NCI-H146 treated with DMSO at 0.1 percent for 48 hours (cell line): Measurements from ENCODE around the gene PRG3.
"Not testable (repeated sequence)": the region's sequence is repeated elsewhere in the genome, so short reads cannot be mapped to it uniquely, and the experiment has no call there.

Experiments
- DNase-seq: peaks from one replicate; lab custom pipeline; 2025; ENCODE audit not compliant: unreplicated experiment; lab: John Stamatoyannopoulos, UW

PRG3 gene

GRCh38 chr11:57409321-57410100 is 28.6 kb upstream of the PRG3 start:
- no peak for DNase-seq

- DNase-seq = no peak
Measured at GRCh38 chr11:57408771-57409170, 27.8 kb upstream of the PRG3 start.

GRCh38 chr11:57407941-57408475 is 27.1 kb upstream of the PRG3 start:
- DNase-seq = no peak

- no peak for DNase-seq
Measured at GRCh38 chr11:57407010-57407920, 26.3 kb upstream of the PRG3 start.

- DNase-seq = no peak
Measured at GRCh38 chr11:57406337-57406904, 25.5 kb upstream of the PRG3 start.

DNA sequence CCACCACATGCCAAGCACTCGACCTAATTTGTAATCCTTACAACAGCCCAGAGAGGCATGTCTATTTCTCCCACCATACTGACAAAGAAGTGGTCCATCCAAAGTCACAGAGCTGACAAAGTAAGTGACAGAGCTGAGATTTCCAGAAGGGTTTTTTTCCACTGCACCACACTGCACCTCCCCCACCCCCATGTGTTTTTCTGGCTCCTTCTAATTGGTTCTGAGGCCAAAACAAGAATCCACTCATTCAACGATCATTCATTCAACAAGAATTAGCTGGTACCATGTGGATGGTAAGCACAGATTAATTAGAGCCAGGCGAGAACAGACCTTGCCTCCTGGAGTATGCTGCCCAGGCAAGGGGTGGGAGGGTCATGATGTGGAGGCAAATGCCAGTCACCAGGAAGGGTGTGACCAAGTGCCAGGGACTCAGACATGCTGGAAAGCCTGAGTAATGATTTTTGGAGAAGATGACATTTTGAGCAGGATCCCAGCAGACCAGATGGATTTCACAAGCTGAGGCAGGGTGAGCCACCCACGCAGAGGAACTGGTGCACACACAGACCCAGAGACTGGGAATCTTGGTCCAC is 24.4 kb upstream of the PRG3 start:
- no peak for DNase-seq

DNA sequence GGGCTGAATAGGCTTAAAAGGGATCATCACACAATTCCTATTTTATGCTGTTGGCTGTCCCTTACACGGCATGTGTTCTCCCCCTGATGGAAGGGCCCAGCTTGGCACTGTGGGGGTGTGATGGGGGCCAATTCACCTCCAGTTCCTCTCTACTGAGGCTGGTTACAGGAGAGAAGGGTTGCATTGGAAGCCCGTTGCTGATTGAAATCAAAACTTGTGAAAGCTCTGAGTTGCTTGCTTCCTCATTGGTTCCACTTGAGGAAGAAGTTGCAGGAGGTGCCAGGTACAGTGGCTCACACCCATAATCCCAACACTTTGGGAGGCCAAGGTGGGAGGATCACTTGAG is 22.8 kb upstream of the PRG3 start:
- DNase-seq = no peak

- DNase-seq = not testable (repeated sequence)
Measured at GRCh38 chr11:57403003-57403801, 22.3 kb upstream of the PRG3 start.

DNA sequence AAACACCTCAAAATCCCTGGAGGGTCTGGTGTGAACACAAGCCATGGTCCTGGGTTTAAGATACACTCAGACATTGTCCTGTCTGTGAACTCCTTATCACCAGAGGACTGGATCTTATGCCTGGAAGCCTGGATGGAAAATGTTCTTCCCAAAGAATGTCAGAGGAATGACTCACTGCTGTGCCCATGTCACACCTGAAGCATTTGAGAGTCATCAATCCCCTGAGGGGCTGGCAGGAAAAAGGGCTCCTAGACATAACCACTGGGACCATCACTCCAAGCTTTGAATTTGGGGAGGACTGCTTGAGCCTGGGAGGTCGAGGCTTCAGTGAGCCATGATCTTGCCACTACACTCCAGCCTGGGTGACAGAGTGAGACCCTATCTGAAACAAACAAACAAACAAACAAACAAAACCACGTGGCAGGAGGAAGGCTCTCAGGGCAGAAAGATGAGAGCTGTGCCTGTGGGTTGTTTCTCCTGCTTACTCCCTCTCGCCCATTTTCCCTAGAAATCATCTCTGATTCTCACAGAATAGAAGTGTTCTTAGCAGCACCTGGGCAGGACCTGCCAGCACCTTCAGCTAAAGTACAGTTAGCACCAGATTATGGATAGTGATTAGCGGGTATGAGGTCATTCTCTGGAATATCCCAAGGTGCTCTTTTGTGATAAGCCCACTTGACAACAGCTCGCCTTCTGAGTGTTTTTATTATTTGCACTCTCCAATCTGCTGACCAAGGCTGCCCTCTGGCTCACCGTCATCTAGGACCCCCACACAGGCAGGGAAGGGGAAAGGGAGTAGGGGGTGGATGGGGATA is 21.4 kb upstream of the PRG3 start:
- DNase-seq = no peak

DNA sequence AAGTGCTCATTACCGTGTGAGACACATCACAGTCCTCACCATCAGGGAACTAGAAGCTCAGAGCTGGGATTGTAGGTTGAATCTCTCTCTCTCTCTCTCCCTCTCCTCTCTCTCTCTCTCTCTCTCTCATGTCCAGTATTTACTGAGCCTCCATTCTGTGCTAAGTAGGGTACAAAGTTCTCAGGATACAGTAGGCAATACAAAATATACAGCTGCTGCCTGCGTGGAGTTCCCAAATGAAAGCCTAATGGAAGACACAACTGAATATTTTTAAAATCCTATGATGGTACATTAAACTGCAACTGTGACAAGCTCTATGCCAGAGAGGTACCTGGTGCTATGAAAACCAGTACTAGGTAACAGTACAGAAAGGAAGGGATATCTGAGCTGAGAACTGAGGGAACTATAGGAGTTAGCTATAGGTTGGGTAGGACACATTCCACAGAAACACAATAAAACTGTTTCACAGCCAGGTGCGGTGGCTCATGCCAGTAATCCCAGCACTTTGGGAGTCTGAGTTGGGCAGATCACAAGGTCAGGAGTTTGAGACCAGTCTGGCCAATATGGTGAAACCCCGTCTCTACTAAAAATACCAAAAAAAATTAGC is 19.1 kb upstream of the PRG3 start:
- DNase-seq = no peak

DNA sequence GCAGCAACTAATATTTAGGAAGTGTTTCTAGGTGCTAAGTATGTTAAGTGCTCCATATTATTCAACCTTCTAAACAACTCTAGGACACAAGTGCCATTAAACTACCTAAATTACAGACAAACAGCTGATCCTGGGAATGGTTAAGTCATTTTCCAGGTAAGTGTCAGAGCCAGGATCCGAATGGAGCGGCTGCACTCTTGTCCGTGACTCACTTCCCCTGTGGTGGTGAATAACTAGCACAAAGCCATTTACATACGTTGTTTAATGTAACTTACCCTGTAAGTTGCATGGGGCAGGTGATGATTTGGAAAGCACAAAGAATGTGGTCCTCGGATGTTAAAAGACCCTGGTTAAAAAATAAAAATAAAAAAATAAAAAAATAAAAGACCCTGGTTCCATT is 18.3 kb upstream of the PRG3 start:
- no peak for DNase-seq

DNA sequence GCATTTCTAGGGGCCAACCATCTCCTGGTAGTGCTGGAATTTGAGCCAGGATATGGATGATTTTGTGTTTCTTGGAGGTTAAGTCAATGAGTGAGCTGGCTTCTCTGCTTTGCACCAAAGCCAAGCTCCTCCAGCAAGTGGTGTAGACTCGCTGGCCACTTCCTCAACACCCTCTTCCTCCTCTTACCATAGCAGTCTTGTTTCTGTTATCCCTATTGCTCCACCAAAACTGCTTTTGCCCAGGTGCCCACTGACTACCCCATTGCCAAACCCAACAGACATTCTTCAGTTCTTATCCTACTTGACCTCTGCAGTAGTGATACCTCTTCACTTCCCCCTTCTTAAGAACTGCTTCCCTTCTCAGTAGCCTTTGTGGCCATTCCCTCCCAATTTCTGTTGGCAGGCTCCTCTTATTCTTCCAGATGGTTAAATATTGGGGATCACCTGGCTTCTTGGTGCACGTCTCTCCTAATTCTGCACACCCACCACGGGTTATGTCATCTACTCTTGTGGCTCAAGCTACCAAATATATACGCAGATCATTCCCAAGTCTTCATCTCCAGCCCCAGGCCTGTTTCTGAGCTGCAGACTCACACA is 16.5 kb upstream of the PRG3 start:
- no peak for DNase-seq

GRCh38 chr11:57396744-57397143 is 15.8 kb upstream of the PRG3 start:
- no peak for DNase-seq

GRCh38 chr11:57395905-57396623 is 15.1 kb upstream of the PRG3 start:
- DNase-seq = no peak

- DNase-seq = no peak
Measured at GRCh38 chr11:57394203-57394965, 13.4 kb upstream of the PRG3 start.

DNA sequence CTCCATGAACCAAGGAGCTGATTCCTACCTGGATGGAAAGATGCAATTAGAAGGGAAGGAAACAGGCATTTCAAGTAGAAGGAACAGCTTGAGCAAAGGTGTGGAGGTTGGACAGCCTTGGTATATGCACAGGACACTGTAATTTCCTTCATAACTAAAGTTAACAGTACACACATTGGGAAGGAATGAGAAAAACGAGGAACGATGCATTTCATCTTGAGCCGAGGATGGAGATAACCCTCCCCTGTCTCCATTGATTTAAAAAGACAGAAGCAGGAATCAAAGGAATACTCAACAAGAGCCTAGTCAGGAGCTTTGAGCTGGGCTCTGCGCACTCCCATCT is 11.8 kb upstream of the PRG3 start:
- DNase-seq = no peak

DNA sequence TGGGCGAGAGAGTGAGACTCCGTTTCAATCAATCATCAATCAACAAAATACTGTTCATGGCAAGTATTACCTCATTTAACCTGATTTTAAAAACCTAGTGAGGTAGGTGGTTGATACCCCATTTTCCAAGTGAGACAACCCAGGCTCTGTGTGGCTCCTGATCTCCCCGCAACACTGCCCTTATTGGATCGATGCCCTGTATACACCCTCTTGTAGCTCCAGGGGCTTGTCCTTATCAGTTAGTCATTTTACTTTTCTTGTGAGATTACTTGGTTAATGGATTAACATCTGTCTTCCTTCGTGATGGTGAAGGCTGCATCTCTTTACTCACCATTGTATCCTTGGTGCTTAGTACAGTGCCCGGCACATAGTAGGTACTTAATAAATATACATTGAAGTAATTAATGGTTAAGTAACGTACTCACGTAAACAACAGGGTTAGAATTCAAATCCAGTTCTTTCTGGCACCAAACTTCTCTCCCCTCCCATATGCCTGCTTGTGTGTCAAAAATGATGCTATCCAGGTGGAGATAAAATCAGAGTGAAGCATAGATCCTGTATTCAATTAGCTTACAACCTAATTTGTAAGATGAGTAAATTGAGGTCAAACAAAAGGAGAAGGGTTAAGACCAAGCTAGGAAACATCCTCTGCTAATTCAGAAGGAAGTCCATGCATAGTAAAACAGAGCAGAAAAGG is 11.3 kb upstream of the PRG3 start:
- DNase-seq = no peak
